ENCODE data around the gene IL1RAP. TPM values are rescaled to one million over a fixed set of nuclear protein-coding genes. Genes with fewer than 3 reads are reported as not detected.

IL1RAP gene
- total RNA-seq, 1 experiment from 2014 or later: 62.0 TPM

DNA sequence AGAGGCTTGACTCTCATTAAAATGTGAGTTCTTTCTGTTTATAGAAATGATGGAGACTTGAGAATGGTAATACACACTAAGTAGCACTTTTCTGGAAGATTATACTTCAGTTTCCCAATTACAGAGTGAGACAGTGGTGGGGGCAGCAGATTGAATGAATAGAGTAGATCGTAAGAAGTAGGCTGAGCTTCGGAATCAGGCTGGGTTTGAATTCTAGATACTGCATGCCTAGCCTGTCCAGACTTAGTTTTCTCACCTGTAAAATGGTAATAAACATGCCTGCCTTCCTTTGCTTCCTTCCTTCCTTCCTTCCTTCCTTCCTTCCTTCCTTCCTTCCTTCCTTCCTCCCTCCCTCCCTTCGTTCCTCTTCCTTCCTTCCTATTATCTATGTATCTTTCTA, 8.1 kb downstream of the IL1RAP start:
- Mint-ChIP-seq H3K27ac (ENCODE audit: low read depth, unreplicated experiment) (no peak overlapping the region), H3K27me3 (ENCODE audit: insufficient read depth, unreplicated experiment) (no peaks in the 10 kb centered on the region), H3K4me1 (ENCODE audit: insufficient read depth, unreplicated experiment) (peaks cover 34% of the 10 kb centered on the region), H3K4me3 (ENCODE audit: unreplicated experiment) (no peak overlapping the region), H3K36me3 (ENCODE audit: insufficient read depth, unreplicated experiment) (peaks cover 7% of the 10 kb centered on the region), H3K9me3 (ENCODE audit: unreplicated experiment) (no peaks in the 10 kb centered on the region)
- ChIA-PET POLR2A (interaction anchor here (1.2 to 4.3 kb wide), 2 partner anchors 12 to 143 kb away, joined by 3 to 24 read pairs; no protein-coding TSS in a partner anchor), CTCF (no interaction called here)
- no peak for DNase-seq (ENCODE audit: unreplicated experiment)
- intact Hi-C loops (cut with micrococcal nuclease): no loop called here
- no TSS peak for BruUV-seq (replicated peaks)
- no peak for TF ChIP-seq CTCF (IDR thresholded peaks at IDR 0.05; ENCODE audit: unreplicated experiment)

DNA sequence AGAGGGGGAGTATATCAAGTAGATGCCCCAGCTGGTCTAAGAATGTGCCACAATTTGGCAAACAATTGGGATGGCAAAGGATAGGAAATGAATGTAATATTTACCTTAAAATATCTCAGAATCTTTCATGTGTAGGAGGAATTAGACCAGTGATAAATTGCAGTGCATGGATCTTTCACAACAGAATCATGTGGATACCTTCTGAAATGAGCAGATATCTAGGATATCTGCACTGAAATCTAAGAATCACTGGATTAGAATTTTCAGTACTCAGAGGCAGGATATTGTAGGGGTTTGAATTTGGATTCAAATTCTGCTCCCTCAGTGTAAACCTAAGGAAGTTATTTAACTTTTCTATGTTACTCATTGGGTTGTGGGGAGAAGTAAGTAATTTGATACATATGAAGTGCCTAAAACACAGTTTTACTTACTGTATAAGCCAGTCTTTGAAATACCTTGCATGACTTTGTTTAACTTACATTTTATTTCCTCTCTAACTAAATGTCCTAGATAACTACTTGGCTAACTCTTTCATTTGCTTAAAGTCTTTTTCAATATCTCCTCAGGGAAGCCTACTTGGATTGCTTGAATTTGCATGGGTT, 8.8 kb downstream of the IL1RAP start:
- Mint-ChIP-seq H3K36me3 (ENCODE audit: insufficient read depth, unreplicated experiment) (peaks cover 7% of the 10 kb centered on the region), H3K4me3 (ENCODE audit: unreplicated experiment) (no peak overlapping the region), H3K4me1 (ENCODE audit: insufficient read depth, unreplicated experiment) (peaks cover 28% of the 10 kb centered on the region), H3K9me3 (ENCODE audit: unreplicated experiment) (no peaks in the 10 kb centered on the region), H3K27ac (ENCODE audit: low read depth, unreplicated experiment) (no peak overlapping the region), H3K27me3 (ENCODE audit: insufficient read depth, unreplicated experiment) (no peaks in the 10 kb centered on the region)
- ChIA-PET POLR2A (interaction anchor here (4.3 kb wide), 1 partner anchor 11 kb away, joined by 24 read pairs; no protein-coding TSS in a partner anchor), CTCF (no interaction called here)
- DNase-seq (ENCODE audit: unreplicated experiment): no peak
- TF ChIP-seq CTCF (IDR thresholded peaks at IDR 0.05; ENCODE audit: unreplicated experiment): no peak
- intact Hi-C loops (cut with micrococcal nuclease): no loop called here
- BruUV-seq (replicated peaks): no TSS peak

DNA sequence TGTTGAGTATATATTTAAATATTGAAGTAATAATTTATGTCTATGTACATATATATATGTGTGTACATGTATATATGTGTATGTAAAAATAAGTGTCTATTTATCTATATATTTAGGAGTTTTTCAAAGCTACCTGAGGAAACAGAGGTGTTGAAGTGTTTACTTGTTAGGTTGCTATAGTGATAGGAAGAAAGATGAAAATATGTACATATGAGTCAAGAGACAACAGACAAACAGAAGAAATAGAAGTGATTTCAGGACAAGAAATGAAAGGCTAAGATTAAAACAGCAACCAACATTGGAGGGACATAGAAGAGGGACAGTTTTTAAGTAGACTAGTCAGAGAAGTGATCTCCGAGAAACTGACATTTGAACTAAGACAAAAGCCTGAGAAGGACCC, 11.1 kb downstream of the IL1RAP start:
- no peak for TF ChIP-seq CTCF (IDR thresholded peaks at IDR 0.05; ENCODE audit: unreplicated experiment)
- intact Hi-C loops (cut with micrococcal nuclease): no loop called here
- POLR2A ChIA-PET: interaction anchor here (1.0 to 5.4 kb wide), 3 partner anchors 9 to 40 kb away, joined by 3 to 73 read pairs (median 7); partner anchors contain the start of gene IL1RAP
- Mint-ChIP-seq H3K36me3 (ENCODE audit: insufficient read depth, unreplicated experiment) (no peaks in the 10 kb centered on the region), H3K27ac (ENCODE audit: low read depth, unreplicated experiment) (no peak overlapping the region), H3K4me3 (ENCODE audit: unreplicated experiment) (no peak overlapping the region), H3K9me3 (ENCODE audit: unreplicated experiment) (no peaks in the 10 kb centered on the region), H3K27me3 (ENCODE audit: insufficient read depth, unreplicated experiment) (no peaks in the 10 kb centered on the region), H3K4me1 (ENCODE audit: insufficient read depth, unreplicated experiment) (peaks cover 30% of the 10 kb centered on the region)
- no TSS peak for BruUV-seq (replicated peaks)
- CTCF ChIA-PET: interaction anchor here (0.6 to 1.5 kb wide), 4 partner anchors 9 to 213 kb away, joined by 3 to 4 read pairs (median 4); no protein-coding TSS in a partner anchor
- DNase-seq (ENCODE audit: unreplicated experiment): no peak

DNA sequence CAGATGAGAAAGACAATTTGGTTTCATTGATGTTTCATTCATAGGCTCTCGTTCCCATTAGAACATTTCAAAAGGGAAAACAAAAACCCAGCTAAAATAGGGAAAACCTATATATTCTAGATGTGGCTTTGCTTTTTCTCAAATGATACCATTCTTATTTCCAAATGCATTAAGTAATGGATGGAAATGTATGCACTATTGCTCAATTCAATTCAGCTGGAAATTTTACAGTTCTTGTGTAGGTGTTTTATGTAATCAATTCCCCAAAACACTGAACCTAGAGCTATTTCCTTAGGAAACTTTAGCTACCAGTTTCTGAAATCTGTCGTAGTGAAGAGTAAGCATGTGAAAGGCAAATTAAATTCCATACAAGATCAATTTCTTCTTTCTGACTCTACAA, 11.7 kb downstream of the IL1RAP start:
- POLR2A ChIA-PET: interaction anchor here (0.9 to 5.4 kb wide), 5 partner anchors 8 to 40 kb away, joined by 3 to 73 read pairs (median 7); partner anchors contain the start of gene IL1RAP
- no peak overlapping the region for H3K27ac Mint-ChIP-seq (ENCODE audit: low read depth, unreplicated experiment)

More for the DNA sequence above, 11.7 kb downstream of the IL1RAP start:
- no TSS peak for BruUV-seq (replicated peaks)
- intact Hi-C loops (cut with micrococcal nuclease): no loop called here
- no peak for TF ChIP-seq CTCF (IDR thresholded peaks at IDR 0.05; ENCODE audit: unreplicated experiment)
- Mint-ChIP-seq H3K36me3 (ENCODE audit: insufficient read depth, unreplicated experiment) (peaks cover 4% of the 10 kb centered on the region), H3K9me3 (ENCODE audit: unreplicated experiment) (no peaks in the 10 kb centered on the region), H3K4me3 (ENCODE audit: unreplicated experiment) (no peak overlapping the region), H3K4me1 (ENCODE audit: insufficient read depth, unreplicated experiment) (peaks cover 30% of the 10 kb centered on the region), H3K27me3 (ENCODE audit: insufficient read depth, unreplicated experiment) (no peaks in the 10 kb centered on the region)
- CTCF ChIA-PET: interaction anchor here (0.6 to 1.5 kb wide), 4 partner anchors 10 to 214 kb away, joined by 3 to 4 read pairs (median 4); no protein-coding TSS in a partner anchor
- no peak for DNase-seq (ENCODE audit: unreplicated experiment)
